Nasal cavity respiratory epithelium epithelial cell of viscerocranial mucosa (primary cell): ENCODE measurements around the gene DNAJC27. TPM values are rescaled to one million over a fixed set of nuclear protein-coding genes. Genes with fewer than 3 reads are reported as not detected.

Experiments used
- total RNA-seq: library from RNA; depleted of rRNA; stranded (reverse); fragments of >200 nt; gene quantifications from 2 replicates; pipeline ENCODE4 v1.2.3, GENCODE V29; 2014

DNAJC27 gene
- 5.7 and 6.8 TPM in 2 replicates for total RNA-seq

DNA sequence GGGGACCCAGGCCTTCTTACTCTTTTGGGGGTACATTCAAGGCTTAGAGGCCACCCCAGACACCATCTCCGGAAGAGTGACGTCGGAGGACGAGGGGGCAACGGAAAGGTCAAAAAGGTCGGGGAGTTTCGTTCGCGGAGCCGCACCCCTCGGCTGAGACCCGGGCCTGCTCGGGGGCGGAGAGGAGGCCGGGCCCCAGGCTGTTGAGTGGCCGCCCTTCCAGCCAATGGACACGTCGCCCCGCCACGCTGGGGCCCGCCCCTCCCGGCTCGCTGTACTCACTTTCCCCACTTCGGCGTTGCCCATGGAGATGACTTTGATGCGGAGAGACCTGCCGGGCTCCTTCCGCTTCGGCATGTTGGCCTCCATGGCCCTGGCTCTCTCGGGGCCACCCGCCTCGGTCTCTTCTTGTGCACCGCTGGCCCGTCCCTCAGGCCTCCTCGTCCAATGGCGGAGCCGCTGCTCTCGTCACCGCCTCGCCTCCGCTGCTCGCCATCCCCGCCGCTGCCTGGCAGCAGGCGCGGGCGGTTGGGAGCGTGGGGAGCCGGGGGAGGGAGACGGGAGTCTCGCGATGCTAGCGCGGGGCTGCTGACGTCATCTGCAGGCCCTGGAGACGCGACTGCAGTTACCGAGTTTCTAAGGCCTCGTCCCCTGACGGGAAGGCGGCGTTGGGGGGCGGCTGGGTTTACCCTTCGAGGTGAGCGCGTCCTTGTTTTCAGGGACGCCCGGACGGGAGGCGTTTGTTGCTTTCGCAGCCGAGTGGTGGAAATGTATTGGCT is at the start of gene DNAJC27:
DNAJC27 (minus strand) TSS at position 420 of the 779 bp plus-strand sequence; CDS start at position 369, 51 bp downstream.

DNA sequence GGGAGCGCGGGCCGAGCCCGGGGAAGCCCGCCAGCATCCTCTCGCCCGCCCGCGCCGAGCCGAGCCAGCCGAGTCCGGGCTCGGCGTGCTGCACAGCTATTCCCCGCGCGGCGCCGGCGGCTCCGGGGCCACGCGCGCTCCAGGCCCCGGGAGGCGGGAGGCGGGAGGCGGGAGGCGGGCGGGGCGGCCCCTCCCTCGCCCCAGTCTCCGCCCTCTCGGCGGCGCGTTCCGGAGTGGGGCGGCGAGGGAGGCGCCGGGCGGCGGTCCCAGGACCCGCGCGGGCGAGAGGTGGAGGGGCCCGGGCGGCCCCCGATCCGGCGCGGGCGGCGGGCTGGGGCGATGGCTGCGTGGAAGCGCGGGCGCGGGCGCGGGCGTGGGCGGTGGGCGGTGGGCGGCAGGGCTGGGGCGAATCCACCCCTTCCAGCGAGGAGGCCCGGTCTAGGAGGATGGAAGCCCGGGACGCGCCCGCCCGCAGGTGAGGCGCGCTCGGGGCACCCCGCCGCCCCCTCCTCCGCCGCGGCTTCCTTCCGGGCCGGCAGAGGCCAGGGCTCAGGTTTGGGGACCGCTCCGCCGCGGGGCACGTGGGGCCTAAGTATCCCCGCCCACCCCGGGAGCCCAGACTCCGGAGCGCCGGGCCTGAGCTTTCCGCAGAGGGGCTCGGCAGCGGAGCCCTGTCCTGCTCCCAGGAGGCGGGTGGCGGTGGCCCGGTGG is 51.5 kb downstream of the DNAJC27 start, which contains the start of gene ADCY3:
ADCY3 (minus strand) TSS at position 140 of the 711 bp plus-strand sequence. CDS start 1,250 bp downstream, outside the sequence.

Other genes with a start within 250 kb of the DNAJC27 start
- gene PTRHD1, start 178.6 kb downstream of the DNAJC27 start, total RNA-seq = 7.5 and 13.0 TPM in 2 replicates
- 1.4 and 2.5 TPM in 2 replicates for gene CENPO, start 178.5 kb downstream of the DNAJC27 start, total RNA-seq
- 29.0 and 77.0 TPM in 2 replicates for gene ADCY3, start 51.7 kb downstream of the DNAJC27 start, total RNA-seq
- gene EFR3B, start 70.1 kb upstream of the DNAJC27 start, total RNA-seq = 0.07 and 0.34 TPM in 2 replicates
- gene POMC, start 196.6 kb upstream of the DNAJC27 start, total RNA-seq = 0.07 TPM in 1 of 2 replicates, not detected in the other